GM19035 (cell line): ENCODE results near the gene CPTP.
"Not testable (repeated sequence)": the region's sequence is repeated elsewhere in the genome, so short reads cannot be mapped to it uniquely, and the experiment has no call there.

ENCODE experiments used
- ATAC-seq: cut with Tn5 transposase; IDR thresholded peaks from one replicate; pipeline ENCODE4 v1.9.1; 2021; ENCODE audit not compliant: unreplicated experiment

Gene CPTP

DNA sequence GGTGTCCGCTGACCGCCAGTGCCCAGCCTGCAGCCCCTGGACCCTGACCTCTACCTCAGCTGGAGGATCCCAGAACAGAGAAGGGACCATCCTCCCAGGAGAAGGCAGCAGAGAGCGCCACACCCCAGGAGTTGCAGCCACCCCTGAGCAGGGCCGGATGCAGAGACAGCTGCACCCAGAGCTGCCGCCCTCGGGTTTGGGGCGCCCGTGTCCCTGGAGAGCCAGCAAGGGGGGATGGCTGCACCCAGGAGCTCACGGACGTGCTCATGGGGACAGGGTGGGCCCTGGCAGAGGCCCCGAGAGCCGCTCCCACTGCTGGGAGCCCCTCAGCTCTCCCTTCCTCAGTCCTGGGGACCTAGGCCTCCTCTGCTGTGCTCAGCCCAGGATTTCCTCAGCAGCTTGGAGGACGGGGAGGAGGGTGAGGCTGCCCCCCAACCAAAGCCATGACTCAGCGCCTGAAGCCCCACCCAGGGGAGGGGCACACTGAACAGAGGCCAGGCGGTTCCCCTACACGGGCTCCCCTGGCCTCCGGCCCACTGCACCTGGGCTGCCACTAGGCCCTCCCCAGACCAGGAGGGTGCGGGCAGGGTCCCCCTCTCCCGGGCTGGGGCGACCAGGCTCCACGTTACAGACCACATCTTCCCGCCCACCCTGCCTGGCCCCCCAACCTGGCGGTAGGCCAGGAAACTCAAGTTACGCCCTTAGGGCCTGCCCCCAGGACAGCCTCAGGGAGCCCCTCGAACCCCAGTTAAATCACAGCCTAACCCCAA lies 19.1 kb upstream of the CPTP start:
- ATAC-seq = no peak

- ATAC-seq = no peak
Measured at GRCh38 chr1:1306070-1306660, 18.4 kb upstream of the CPTP start.

DNA sequence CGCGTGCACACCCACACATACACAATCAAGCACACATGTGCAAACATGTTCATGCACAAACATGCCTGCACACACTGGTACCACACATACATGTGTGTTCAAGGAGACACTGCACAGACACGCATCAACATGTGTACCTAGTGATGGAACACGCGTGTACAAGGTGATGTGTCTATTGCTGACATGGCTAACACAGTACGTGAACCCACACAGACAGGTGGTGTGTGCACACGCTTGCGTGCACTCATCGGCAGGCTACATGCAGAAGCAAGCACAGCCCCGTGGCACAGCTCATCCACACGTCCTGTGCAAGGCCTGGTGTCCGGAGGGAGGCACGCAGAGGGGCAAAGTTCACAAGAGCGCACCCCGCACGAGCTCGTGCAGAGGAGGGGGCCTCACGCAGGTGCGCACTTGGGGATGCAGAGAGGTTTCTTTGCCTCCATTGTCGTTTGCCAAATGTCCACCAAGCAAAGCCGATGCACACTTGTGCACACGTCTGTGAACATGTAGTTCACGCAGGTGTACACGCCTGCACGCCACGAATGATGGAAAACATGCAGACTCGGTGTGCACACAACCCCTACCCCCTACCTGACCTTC lies 17.8 kb upstream of the CPTP start:
- no peak for ATAC-seq

- peak; percentile 8 for ATAC-seq
Measured at GRCh38 chr1:1307261-1307922, 17.2 kb upstream of the CPTP start.

DNA sequence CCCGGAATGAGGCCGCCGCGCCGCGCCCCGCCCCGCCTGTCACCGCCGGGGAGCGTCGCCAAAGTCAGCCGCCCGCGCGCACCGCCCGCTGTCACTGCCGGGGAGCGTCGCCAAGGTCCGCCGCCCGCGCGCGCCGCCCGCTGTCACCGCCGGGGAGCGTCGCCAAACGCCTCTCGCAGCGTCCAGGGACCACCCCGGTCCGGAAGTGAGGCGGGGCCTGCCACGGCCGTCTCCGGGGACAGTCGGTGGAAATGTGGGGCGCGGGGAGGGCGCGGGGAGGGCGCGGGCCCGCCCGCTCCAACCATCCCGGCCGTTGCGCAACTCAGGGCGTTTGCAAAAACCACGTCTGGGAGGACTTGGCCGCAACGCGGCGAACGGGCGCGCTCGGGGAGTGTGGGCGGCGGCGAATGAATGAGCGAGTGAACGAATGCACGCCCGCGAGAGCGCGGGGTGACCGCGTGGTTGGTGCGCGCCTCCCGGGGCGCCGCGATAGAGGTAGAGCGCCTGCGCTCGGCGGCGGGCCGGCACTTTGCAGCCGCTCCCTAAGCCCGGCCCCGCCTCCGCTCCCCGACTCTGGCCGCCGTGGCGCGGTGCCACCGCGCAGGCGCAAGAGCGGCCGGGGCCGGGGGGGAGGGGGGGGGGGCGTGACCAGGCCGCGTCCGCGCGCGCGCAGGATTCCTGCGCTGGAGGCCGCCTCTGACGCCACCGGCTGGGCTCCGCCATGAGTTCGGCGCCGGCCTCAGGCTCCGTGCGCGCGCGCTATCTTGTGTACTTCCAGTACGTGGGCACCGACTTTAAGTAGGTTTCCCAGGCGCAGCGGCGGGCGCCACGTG lies 16.5 kb upstream of the CPTP start, which contains the start of the genes ACAP3 and PUSL1:
Gene ACAP3, minus strand, starts transcription at position 8 of the 833 bp plus-strand sequence. CDS start 115 bp downstream, outside the sequence.
Gene PUSL1, plus strand, starts transcription at position 675 of the 833 bp plus-strand sequence. Its CDS starts 47 bp downstream, at position 722.
- peak; percentile 62 for ATAC-seq

DNA sequence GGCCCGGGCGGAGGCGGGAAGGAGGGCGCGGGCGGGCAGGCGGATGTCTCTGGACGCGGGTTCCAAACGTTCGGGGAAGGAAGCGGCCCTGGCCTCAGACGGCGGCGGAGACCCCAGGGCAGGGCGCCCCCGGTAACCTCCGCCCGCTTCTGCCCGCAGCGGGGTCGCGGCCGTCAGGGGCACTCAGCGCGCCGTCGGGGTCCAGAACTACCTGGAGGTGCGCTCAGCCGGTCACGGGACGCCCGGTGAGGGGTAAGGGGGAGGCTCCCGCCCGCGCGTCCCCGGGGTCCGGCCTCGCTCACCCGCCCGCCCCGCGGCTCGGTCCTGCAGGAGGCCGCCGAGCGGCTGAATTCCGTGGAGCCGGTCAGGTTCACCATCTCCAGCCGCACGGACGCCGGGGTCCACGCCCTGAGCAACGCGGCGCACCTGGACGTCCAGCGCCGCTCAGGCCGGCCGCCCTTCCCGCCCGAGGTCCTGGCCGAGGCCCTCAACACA lies 15.8 kb upstream of the CPTP start:
- no peak for ATAC-seq

GRCh38 chr1:1309251-1310108 lies 15.1 kb upstream of the CPTP start:
- no peak for ATAC-seq

- no peak for ATAC-seq
Measured at GRCh38 chr1:1310109-1310385, 14.6 kb upstream of the CPTP start.

- no peak for ATAC-seq
Measured at GRCh38 chr1:1310476-1311053, 14.0 kb upstream of the CPTP start.

DNA sequence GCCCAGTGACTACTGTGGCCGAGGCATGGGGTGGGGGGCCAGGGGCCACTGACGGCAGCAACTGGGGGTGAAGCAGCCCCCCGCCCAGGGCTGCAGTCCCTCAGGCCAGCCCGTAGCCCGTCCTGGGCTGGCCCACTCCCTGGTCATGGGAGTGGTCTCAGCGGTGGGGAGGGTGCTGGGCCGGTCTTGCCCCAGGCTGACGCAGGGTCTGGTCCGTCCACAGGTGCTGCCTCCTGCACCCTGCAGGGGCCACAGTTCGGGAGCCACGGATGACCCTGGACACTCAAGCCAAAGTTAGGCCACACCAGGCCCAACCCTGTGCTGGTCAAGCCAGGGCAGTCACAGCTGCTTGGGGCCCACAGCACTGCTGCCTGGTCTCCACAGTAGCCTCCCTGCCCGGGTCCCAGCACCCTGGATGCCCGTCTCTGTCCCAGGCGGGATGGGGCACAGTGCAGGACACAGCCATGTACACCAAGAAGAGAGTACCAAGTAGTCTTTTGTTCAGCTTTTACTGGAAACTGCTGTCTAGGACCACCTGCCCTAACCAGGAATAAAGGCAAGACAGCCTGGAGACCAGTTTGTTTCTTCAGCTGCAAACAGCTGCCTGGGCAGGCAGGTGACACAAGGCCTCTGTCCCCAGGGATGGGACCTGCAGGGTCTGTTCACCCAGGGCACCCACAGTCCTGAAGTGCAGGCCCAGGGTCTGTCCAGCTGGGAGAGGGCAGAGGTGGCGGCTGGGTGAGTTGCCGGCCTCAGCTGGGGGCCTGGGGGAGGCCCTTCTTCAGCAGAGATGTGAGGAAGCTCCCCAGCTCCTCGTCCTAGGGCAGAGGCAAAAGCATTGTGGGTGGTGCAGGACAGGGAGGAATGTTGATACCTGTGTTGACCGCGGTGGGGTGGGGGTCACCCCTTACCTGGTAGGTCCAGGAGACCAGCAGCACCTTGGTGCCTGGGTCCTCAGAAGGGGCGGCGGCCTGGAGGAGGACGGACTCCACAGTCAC lies 13.2 kb upstream of the CPTP start:
- ATAC-seq = no peak

- no peak for ATAC-seq
Measured at GRCh38 chr1:1312450-1313314, 11.9 kb upstream of the CPTP start.

GRCh38 chr1:1313500-1314236 lies 10.9 kb upstream of the CPTP start:
- ATAC-seq = no peak

GRCh38 chr1:1314237-1314586 lies 10.4 kb upstream of the CPTP start:
- ATAC-seq = no peak

DNA sequence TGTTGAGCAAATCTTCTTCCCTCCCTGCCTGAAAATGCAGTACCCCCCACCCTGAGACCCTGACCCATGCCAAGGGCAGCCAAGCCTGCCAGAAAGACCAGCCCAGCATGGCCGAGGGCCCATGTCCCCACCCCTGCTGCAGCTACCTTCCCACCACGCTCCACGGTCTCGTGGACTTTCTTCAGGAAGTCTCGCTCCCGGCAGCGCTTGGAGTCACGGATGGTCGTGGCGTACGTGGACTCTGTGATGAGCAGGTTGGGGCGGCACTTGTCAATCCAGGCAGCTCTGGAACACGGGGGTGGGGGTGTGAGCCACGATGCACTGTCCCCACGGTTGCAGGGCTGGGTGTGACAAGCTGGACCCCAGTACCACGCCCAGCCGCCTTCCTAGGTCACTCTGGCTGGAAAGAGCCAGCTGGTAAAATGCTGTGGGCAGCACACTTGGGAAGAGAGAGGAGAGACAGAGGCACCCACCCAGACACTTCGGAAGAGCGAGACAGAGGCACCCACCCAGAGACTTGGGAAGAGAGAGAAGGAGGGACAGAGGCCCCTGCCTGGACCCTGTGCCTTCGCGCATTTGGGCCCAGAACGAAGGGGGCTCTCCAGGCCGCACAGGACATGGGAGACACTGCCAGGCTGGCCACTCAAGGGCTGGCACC lies 9.8 kb upstream of the CPTP start:
- no peak for ATAC-seq

DNA sequence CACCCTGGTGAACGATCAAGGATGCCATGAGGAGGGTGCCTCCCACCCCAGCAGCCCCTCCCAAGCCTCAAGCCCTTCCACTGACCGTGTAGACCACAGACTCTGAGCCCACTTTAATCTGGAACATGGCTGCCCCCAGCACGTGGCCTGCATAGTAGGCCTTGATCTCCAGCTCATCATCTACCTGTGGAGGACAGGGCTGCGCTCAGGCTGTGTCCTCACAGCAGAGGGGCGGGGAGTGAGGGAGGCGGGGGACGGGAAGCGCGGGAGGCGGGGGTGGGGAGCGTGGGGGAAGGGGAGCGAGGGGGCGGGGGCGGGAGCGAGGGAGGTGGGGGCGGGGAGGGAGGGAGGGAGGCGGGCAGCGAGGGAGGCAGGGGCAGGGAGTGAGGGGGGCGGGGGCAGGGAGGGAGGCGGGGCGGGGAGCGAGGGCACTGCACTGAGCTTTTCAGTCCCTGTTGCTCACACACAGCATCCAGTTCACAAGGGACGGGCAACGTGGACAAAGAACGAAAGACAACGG lies 9.1 kb upstream of the CPTP start:
- no peak for ATAC-seq

DNA sequence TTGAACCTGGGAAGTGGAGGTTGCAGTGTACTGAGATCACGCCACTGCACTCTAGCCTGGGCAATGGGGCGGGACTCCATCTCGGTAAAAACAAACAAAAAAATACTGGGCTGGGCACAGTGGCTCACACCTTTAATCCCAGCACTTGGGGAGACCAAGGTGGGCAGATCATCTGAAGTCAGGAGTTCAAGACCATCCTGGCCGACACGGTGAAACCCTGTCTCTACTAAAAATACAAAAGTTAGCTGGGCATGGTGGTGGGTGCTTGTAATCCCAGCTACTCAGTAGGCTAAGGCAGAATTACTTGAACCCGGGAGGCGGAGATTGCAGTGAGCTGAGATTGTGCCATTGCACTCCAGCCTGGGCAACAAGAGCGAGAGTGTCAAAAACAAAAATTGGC lies 8.4 kb upstream of the CPTP start:
- not testable (repeated sequence) for ATAC-seq
